Loucy (cell line): Measurements from ENCODE around the gene INPP5J.

Experiments used
- CTCF ChIP-seq: fragments of 200-600 bp; sonication (generic); conservative IDR thresholded peaks from 2 replicates; pipeline ENCODE4 v1.5.1; 2014; ENCODE audit warnings: mild to moderate bottlenecking, antibody characterized with exemption, low read length
- EZH2phosphoT487 ChIP-seq: fragments of 200-600 bp; IDR thresholded peaks from 2 replicates; pipeline ENCODE4 v1.6.1; 2018; ENCODE audit warnings: antibody characterized with exemption, mild to moderate bottlenecking, moderate library complexity, borderline replicate concordance

- no peak for TF ChIP-seq CTCF
- no peak for TF ChIP-seq EZH2phosphoT487
Measured at GRCh38 chr22:31098632-31099110, 24.1 kb upstream of the INPP5J start.
